LHCN-M2 (cell line): ENCODE data around the gene AMACR. TPM values are rescaled to one million over a fixed set of nuclear protein-coding genes. Genes with fewer than 3 reads are reported as not detected.

Experiments used
- DNase-seq: peaks from one replicate; pipeline ENCODE4 v3.0.0-alpha.2; 2012; ENCODE audit warnings: low read depth
- total RNA-seq: library from RNA; depleted of rRNA; stranded (reverse); fragments of >200 nt; gene quantifications from 2 replicates; pipeline ENCODE4 v1.2.3, GENCODE V29; 2014

AMACR gene
- total RNA-seq, 1 experiment from 2014 or later, result 18.3 TPM

- no peak for DNase-seq
Measured at GRCh38 chr5:34008802-34009201, 952 bp upstream of the AMACR start.

- no peak for DNase-seq
Measured at GRCh38 chr5:34007201-34007620, 639 bp downstream of the AMACR start.

DNA sequence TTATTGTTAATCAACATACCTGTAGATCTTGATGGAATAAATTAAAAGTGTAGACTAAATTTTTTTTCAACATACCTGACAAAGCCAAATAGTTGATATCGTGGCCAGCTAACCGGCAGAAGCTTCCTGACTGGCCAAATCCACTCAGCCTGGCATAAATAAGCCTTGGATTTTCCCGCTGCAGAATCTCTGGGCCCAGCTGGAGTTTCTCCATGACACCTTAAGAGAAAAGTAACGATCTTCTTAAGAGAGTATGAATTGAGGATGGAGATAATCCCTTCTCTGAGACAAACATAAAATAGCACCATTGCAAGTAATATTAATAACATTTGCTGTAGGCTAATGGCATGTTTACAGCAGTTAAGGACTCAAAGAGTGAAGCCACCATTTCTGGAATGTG lies 2.2 kb downstream of the AMACR start:
- no peak for DNase-seq

- no peak for DNase-seq
Measured at GRCh38 chr5:34005211-34005610, 2.6 kb downstream of the AMACR start.

DNA sequence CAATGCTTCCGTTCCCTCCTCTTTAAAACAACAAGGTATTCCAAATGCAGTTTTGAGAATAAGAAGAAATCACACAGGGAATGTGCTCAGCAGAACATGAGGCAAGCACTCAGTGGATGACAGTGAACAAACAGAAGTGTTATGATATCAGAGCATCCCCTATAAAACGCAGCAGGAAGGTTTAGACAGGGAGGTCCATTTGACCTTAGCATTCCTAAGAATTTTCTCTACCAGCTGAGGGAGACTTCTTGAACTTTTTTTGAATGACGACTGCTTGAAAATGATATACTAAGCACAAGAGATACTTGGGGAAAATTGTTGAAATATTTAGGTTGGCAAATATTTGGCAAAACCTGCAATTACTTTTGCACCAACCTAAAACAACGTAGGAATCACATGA lies 3.9 kb downstream of the AMACR start:
- no peak for DNase-seq

- no peak for DNase-seq
Measured at GRCh38 chr5:34002629-34003328, 5.1 kb downstream of the AMACR start.

- no peak for DNase-seq
Measured at GRCh38 chr5:34001241-34001841, 6.5 kb downstream of the AMACR start.

DNA sequence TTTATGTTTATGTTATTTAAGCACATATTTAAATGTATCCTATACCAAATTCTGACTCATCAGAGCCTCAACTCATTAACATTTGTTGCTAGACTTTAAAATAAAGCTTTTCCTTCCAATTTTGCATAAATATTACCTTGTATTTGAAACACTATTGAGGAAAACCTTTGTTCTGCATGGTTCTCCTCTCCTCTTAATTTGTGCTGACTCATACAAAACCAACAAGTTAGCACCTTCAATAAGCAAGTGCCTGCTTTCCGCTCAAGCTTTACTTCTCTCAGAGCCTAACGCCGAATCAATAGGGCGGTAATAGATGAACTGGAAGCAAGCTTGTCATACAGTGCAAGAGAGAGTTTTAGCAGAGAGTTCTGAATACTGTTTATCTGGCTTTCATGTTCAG lies 7.9 kb downstream of the AMACR start:
- no peak for DNase-seq

DNA sequence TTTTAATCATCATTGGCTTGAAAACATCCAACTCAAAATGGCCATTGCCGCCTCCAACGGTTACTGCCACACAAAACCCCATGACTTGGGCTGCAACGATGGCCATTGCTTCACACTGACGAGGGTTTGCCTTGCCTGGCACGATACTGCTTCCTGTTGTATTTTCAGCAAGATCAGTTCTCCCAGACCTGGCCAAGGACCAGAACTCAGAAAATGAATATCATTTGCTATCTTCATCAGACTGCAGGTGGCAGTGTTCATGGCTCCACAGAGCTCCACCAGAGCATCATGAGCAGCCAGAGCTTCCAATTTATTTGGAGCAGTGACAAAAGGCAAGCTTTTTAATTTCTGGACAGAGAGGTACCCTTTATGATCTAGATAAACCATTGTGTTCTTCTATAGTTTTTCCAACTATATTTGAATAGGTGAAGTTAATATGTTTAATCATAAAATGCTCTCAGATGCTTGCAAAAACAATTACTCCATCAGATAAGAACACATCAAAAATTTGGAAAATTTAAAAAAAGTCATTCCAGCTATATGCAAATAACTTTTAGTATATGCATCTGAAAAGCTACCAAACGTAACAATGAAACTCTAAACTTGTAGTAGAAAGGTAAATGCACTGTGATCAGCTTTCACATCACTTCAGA lies 10.4 kb downstream of the AMACR start:
- peak; percentile 82 for DNase-seq

GRCh38 chr5:33995865-33996264 lies 12.0 kb downstream of the AMACR start:
- DNase-seq, result no peak

DNA sequence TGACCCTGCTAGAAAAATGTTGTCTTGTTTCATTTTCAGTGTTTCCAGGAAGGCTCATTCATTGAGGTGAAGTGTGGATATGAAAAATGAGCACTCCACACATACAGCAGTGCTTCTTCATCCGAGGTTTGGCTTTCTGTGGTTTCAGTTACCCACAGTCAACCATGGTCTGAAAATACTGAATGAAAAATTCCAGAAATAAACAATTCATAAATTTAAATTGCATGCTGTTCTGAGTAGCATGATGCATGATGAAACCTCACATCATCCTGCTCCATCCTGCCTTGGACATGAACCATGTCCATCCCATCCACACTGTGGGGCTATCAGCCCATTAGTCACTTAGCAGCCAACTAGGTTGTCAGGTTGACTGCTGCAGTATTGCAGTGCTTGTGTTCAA lies 13.0 kb downstream of the AMACR start:
- peak; percentile 35 for DNase-seq

GRCh38 chr5:33992864-33993263 lies 15.0 kb downstream of the AMACR start:
- no peak for DNase-seq

GRCh38 chr5:33985447-33985846 lies 22.4 kb downstream of the AMACR start:
- DNase-seq, result no peak

- DNase-seq, result no peak
Measured at GRCh38 chr5:33984671-33985124, 23.2 kb downstream of the AMACR start, which contains the start of gene SLC45A2. TSS of gene SLC45A2 (minus strand) at chr5:33984693. CDS start at chr5:33984583, 110 bp downstream.

DNA sequence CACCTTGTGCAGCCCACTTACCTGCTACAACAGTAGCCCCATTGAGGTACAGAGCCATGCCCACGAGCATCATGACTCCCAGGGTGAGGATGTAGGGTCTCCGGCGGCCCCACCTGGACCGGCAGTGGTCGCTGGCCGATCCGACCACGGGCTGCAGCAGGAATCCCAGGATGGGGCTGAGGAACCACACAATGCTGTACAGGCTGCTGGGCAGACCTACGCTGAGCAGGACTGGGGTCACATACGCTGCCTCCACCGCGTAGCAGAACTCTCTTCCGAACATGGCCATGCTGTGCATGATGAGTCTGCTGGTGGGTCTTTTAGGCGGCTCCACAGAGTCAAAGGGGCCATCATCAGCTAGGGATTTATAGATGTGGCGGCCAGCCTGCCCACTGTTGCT lies 23.7 kb downstream of the AMACR start:
- no peak for DNase-seq

- peak; percentile 66 for DNase-seq
Measured at GRCh38 chr5:33981408-33982162, 26.3 kb downstream of the AMACR start.

- no peak for DNase-seq
Measured at GRCh38 chr5:33980030-33980429, 27.8 kb downstream of the AMACR start.

GRCh38 chr5:33978306-33978705 lies 29.5 kb downstream of the AMACR start:
- DNase-seq, result no peak

DNA sequence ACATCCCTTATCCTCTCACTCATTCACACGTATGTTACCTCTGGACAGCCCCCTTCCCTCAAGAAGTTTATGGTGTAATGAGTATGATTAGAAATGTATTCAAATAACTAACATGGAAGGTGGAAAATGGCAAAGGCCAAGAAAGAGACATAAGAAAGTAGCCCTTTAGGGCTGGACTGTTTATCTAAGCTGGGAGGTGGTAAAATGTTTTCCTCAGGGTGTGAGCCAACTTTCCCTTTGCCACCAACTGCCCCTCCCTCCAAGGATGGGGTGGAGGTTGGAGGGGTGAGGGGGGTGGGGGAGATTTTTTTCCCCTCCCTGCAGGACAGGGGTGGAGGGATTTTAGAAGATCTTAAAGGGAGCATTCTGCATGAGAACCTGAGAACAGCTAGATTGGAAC lies 31.5 kb downstream of the AMACR start:
- DNase-seq, result no peak

DNA sequence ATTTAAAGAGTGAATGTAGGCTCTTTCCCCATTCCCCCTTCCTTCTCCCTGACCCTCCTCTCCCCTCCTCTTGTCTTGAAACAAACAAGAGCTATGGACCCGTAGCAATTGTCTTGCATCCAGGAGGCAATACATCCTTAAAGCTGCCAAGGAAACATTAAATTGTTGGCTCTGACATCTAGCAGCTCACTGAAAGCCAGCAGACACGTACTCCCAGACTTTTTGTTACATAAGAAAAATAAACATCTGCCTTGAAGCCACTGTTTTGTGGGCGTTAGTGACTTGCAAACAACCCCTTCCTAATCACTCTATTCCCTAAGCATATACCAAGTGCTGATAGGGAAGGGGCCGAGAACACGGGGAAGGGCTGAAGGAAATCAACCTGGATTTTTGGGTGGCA lies 32.0 kb downstream of the AMACR start:
- DNase-seq, result no peak

DNA sequence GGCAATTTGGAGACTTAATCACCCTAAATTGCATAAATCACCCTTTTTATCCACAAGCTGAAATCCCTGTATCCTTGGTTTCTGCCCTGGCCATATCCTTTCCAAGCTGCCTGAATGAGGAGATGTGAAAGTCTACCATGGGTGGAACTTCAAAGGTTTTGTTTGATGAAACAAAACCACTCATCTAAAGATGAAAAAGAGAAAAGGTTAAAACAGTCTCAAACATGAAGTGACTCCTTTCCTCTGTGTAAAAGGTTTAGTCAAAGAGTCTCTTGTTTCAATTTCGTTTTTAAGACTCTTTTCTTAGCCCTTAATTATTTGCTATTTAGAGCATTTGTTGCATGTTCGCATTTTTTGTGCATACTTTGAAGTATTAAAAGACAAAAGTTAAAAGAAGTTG lies 34.6 kb downstream of the AMACR start:
- no peak for DNase-seq
